Measurements from ENCODE around the gene IFI35. TPM values are rescaled to one million over a fixed set of nuclear protein-coding genes. Genes with fewer than 3 reads are reported as not detected.

Gene IFI35
- polyA plus RNA-seq, 1 of the 3 experiments (the other 2 are of a cell fraction), result 17.6 TPM

DNA sequence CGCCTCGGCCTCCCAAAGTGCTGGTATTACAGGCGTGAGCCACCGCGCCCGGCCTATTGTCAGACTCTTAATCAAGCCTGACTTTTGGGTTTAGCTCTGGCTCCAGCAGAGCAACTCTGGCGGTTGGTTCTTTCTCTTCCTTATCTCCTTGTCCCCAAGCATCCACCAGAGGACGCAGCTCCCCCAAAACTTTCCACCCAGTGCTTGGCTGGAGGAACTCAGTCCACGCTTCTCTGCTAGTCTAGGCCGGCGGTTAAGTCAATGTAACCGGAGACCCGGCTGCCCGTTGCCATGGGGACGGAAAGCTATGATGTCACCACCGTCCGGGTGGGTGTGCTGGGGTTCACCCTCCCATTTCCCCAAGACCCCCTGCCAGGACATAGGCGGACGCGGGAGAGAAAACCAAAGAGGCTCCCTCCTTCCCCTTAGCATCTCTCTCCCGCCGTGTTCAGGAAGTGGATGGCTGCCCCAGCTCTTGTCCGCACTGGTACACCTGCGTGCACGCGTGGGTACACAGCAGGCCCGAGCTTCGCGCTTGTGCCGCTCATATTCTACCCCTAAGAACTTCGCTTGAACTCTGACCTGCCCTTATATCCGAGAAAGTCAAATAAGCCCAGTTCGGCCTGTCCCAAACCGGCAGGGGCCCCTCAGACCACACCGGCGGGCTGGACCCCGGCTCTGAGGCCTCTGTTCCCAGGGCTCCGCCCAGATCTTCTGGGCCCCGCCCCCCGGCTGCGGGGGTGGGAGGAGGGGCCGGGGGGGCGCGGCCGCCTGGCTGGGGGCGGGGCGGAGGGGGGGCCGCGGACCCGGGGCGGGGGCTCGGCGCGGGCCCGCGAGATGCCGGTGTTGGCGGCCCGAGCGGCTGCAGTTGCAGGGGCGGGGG is 18.1 kb downstream of the IFI35 start, which contains the start of gene RND2 (continued):
- TF ChIP-seq, protein P1, sequence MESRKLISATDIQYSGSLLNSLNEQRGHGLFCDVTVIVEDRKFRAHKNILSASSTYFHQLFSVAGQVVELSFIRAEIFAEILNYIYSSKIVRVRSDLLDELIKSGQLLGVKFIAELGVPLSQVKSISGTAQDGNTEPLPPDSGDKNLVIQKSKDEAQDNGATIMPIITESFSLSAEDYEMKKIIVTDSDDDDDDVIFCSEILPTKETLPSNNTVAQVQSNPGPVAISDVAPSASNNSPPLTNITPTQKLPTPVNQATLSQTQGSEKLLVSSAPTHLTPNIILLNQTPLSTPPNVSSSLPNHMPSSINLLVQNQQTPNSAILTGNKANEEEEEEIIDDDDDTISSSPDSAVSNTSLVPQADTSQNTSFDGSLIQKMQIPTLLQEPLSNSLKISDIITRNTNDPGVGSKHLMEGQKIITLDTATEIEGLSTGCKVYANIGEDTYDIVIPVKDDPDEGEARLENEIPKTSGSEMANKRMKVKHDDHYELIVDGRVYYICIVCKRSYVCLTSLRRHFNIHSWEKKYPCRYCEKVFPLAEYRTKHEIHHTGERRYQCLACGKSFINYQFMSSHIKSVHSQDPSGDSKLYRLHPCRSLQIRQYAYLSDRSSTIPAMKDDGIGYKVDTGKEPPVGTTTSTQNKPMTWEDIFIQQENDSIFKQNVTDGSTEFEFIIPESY (IDR thresholded peaks at IDR 0.05; ENCODE audit: borderline replicate concordance, low read depth), result no peak
- TF ChIP-seq CHD2 (IDR thresholded peaks at IDR 0.05; ENCODE audit: low read length, partially characterized antibody) (peak; percentile 71), RCOR1 (IDR thresholded peaks at IDR 0.05; ENCODE audit: low read length) (peak; percentile 74), RXRA (IDR thresholded peaks at IDR 0.05; ENCODE audit: borderline replicate concordance, low read depth) (no peak; the same call in 1 of the 2 replicates), GABPA (IDR thresholded peaks at IDR 0.05; ENCODE audit: low read depth) (no peak), GATA2 (CRISPR knock-in tag; IDR thresholded peaks at IDR 0.05) (peak; percentile 15; the same call in 1 of the 2 replicates), EZH2phosphoT487 (IDR thresholded peaks at IDR 0.05; ENCODE audit: borderline replicate concordance, low read depth) (no peak), EP300 (IDR thresholded peaks at IDR 0.05; ENCODE audit: borderline replicate concordance in 1 of 2, low read depth in 1 of 2, low read length in 1 of 2) (no peak)
- TF ChIP-seq, protein P2, sequence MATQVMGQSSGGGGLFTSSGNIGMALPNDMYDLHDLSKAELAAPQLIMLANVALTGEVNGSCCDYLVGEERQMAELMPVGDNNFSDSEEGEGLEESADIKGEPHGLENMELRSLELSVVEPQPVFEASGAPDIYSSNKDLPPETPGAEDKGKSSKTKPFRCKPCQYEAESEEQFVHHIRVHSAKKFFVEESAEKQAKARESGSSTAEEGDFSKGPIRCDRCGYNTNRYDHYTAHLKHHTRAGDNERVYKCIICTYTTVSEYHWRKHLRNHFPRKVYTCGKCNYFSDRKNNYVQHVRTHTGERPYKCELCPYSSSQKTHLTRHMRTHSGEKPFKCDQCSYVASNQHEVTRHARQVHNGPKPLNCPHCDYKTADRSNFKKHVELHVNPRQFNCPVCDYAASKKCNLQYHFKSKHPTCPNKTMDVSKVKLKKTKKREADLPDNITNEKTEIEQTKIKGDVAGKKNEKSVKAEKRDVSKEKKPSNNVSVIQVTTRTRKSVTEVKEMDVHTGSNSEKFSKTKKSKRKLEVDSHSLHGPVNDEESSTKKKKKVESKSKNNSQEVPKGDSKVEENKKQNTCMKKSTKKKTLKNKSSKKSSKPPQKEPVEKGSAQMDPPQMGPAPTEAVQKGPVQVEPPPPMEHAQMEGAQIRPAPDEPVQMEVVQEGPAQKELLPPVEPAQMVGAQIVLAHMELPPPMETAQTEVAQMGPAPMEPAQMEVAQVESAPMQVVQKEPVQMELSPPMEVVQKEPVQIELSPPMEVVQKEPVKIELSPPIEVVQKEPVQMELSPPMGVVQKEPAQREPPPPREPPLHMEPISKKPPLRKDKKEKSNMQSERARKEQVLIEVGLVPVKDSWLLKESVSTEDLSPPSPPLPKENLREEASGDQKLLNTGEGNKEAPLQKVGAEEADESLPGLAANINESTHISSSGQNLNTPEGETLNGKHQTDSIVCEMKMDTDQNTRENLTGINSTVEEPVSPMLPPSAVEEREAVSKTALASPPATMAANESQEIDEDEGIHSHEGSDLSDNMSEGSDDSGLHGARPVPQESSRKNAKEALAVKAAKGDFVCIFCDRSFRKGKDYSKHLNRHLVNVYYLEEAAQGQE (IDR thresholded peaks at IDR 0.05; ENCODE audit: low read depth, low read length), result 0 out of 2 replicates have a peak, but pooled peaks have one; percentile 22
- TF ChIP-seq, protein P3, sequence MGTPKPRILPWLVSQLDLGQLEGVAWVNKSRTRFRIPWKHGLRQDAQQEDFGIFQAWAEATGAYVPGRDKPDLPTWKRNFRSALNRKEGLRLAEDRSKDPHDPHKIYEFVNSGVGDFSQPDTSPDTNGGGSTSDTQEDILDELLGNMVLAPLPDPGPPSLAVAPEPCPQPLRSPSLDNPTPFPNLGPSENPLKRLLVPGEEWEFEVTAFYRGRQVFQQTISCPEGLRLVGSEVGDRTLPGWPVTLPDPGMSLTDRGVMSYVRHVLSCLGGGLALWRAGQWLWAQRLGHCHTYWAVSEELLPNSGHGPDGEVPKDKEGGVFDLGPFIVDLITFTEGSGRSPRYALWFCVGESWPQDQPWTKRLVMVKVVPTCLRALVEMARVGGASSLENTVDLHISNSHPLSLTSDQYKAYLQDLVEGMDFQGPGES (IDR thresholded peaks at IDR 0.05; ENCODE audit: low read depth, low read length), result no peak

DNA sequence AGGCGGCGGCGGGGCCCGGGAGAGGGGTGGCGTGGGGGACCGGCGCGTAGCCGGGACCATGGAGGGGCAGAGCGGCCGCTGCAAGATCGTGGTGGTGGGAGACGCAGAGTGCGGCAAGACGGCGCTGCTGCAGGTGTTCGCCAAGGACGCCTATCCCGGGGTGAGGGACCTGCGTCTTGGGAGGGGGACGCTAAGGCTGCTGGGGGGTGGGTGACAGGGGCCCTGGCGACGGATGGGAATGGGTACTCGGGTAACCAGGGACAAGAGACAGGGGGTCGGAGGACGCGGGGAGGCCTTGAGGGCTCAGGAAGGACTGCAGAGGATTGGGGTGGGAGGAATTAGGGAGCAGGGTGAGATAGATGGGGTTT is 18.7 kb downstream of the IFI35 start:
- H3K4me2 ChIP-seq, result peak overlapping the region; percentile 83
- ChIA-PET POLR2A (interaction anchor here (1.6 to 2.0 kb wide), 3 partner anchors 9 to 146 kb away, joined by 9 to 20 read pairs (median 9); partner anchors contain the start of genes NBR1 and RPL27), CTCF (interaction anchor here (0.9 to 2.3 kb wide), 5 partner anchors 9 to 57 kb away, joined by 3 to 17 read pairs (median 3); partner anchors contain the start of gene RPL27)
- peak overlapping the region; percentile 56 to 63 for H3K4me3 ChIP-seq (ENCODE audit: low read depth in 2 of 2, low read length in 1 of 2)
- no peaks in the 10 kb centered on the region for H3K9me2 ChIP-seq
- H3K4me1 ChIP-seq (ENCODE audit: control insufficient read depth in 1 of 2, insufficient read depth in 2 of 2, low read depth in 1 of 2, low read length in 1 of 2), result peaks cover 0 to 7% of the 10 kb centered on the region in 2 experiments; a peak in 1 of 4 replicates
- H3F3A ChIP-seq (replicated peaks; ENCODE audit: insufficient read depth), result peaks cover 6% of the 10 kb centered on the region
- peak overlapping the region; percentile 36; the same call in 1 of the 2 replicates for H3K9ac ChIP-seq
- WGBS (ENCODE audit: low lambda C conversion rate), result 17% methylated on average over 26 of the region's 27 CpGs
- peaks cover 16% of the 10 kb centered on the region for H3K79me2 ChIP-seq (ENCODE audit: insufficient read depth)
- no peaks in the 10 kb centered on the region for H3K9me3 ChIP-seq
- no peaks in the 10 kb centered on the region for H3K36me3 ChIP-seq (replicated peaks in 1 of 2; ENCODE audit: control insufficient read depth in 1 of 2, insufficient read depth in 2 of 2, low read length in 1 of 2)
- no peaks in the 10 kb centered on the region for H3K27me3 ChIP-seq (ENCODE audit: insufficient read depth)
- peak overlapping the region in 1 of 2 experiments; percentile 60; a peak in 1 of 4 replicates for H3K27ac ChIP-seq (ENCODE audit: low read depth in 2 of 2, low read length in 1 of 2)
- peak overlapping the region; percentile 76; the same call in 1 of the 2 replicates for H2AFZ ChIP-seq (ENCODE audit: low read depth)
- no peak for DNase-seq
- H4K20me1 ChIP-seq (ENCODE audit: insufficient read depth), result no peaks in the 10 kb centered on the region
- TF ChIP-seq EP300 (IDR thresholded peaks at IDR 0.05; ENCODE audit: borderline replicate concordance in 1 of 2, low read depth in 1 of 2, low read length in 1 of 2), result no peak
- TF ChIP-seq YY1 (IDR thresholded peaks at IDR 0.05; ENCODE audit: low read depth), result no peak
- TF ChIP-seq, protein P4, sequence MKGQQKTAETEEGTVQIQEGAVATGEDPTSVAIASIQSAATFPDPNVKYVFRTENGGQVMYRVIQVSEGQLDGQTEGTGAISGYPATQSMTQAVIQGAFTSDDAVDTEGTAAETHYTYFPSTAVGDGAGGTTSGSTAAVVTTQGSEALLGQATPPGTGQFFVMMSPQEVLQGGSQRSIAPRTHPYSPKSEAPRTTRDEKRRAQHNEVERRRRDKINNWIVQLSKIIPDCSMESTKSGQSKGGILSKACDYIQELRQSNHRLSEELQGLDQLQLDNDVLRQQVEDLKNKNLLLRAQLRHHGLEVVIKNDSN (IDR thresholded peaks at IDR 0.05; ENCODE audit: borderline replicate concordance, low read depth), result no peak
- TF ChIP-seq RXRA (IDR thresholded peaks at IDR 0.05; ENCODE audit: borderline replicate concordance, low read depth), result no peak
- TF ChIP-seq GATA2 (CRISPR knock-in tag; IDR thresholded peaks at IDR 0.05), result no peak
- TF ChIP-seq, protein P2 (IDR thresholded peaks at IDR 0.05; ENCODE audit: low read depth, low read length), result no peak
- TF ChIP-seq EZH2phosphoT487 (IDR thresholded peaks at IDR 0.05; ENCODE audit: borderline replicate concordance, low read depth), result no peak

Measured in SK-N-SH (cell line).